Common myeloid progenitor, CD34-positive (primary cell): ENCODE results near the gene SMARCC2.

Source experiments
- CTCF ChIA-PET: fragments of 350-600 bp; sonication (Branson Sonifier 250); formaldehyde crosslinking; loops from one replicate; lab custom pipeline; 2021; ENCODE audit warnings: antibody characterized with exemption; lab: Charles Lee
- POLR2A ChIA-PET: fragments of 350-600 bp; sonication (Branson Sonifier 250); formaldehyde crosslinking; loops from one replicate; lab custom pipeline; 2021; ENCODE audit warnings: antibody characterized with exemption; lab: Charles Lee
- DNase-seq, 3 donors: peaks; one replicate each; pipeline versions ENCODE4 v3.0.0 to v3.0.0-alpha.2; 2013
- H3K27ac ChIP-seq, 2 experiments: 1 replicate in 1 of 2; 2 replicates in 1 of 2; pipeline ENCODE4 v1.7.0; 2013; ENCODE audit warnings: inconsistent platforms in 2 of 2, low read length in 2 of 2, mild to moderate bottlenecking in 2 of 2, low read depth in 1 of 2, moderate library complexity in 1 of 2; ENCODE audit not compliant: severe bottlenecking in 2 of 2, insufficient read depth in 1 of 2, poor library complexity in 1 of 2
- H3K27me3 ChIP-seq, 5 experiments: replicated peaks in 2 of 5; 1 replicate in 3 of 5; 2 replicates in 2 of 5; pipeline versions ENCODE4 v1.6.1 to v1.7.0; 2013; ENCODE audit warnings: low read length in 4 of 5, mild to moderate bottlenecking in 2 of 5, moderate library complexity in 2 of 5, inconsistent platforms in 1 of 5; ENCODE audit not compliant: insufficient read depth in 5 of 5, control insufficient read depth in 4 of 5
- H3K36me3 ChIP-seq, 4 experiments: 1 replicate in 2 of 4; 2 replicates in 2 of 4; pipeline versions ENCODE4 v1.6.1 to v1.7.0; 2013; ENCODE audit warnings: low read length in 3 of 4, control low read depth in 1 of 4, mild to moderate bottlenecking in 1 of 4; ENCODE audit not compliant: control insufficient read depth in 4 of 4, insufficient read depth in 4 of 4
- H3K4me1 ChIP-seq, 4 experiments: 1 replicate in 3 of 4; 2 replicates in 1 of 4; pipeline versions ENCODE4 v1.6.1 to v1.7.1; 2013; ENCODE audit warnings: low read length in 3 of 4, mild to moderate bottlenecking in 3 of 4, control low read depth in 1 of 4, inconsistent platforms in 1 of 4, moderate library complexity in 1 of 4; ENCODE audit not compliant: control insufficient read depth in 4 of 4, insufficient read depth in 4 of 4; ENCODE audit errors: control extremely low read depth in 1 of 4
- H3K4me3 ChIP-seq, 7 experiments: 1 replicate in 4 of 7; 2 replicates in 3 of 7; pipeline versions ENCODE4 v1.5.1 to v1.7.0; 2013; ENCODE audit warnings: mild to moderate bottlenecking in 7 of 7, low read length in 6 of 7, moderate library complexity in 6 of 7, inconsistent platforms in 2 of 7, low read depth in 2 of 7, control low read depth in 1 of 7; ENCODE audit not compliant: insufficient read depth in 4 of 7, control insufficient read depth in 1 of 7; ENCODE audit errors: extremely low read depth in 1 of 7
- H3K9me3 ChIP-seq, 5 experiments: 1 replicate in 4 of 5; 2 replicates in 1 of 5; pipeline versions ENCODE4 v1.6.1 to v1.7.1; 2013; ENCODE audit warnings: low read length in 4 of 5, mild to moderate bottlenecking in 2 of 5, inconsistent platforms in 1 of 5, low read depth in 1 of 5, moderate library complexity in 1 of 5; ENCODE audit not compliant: control insufficient read depth in 4 of 5, insufficient read depth in 2 of 5; ENCODE audit errors: control extremely low read depth in 1 of 5
- WGBS: methylation state at CpG from one replicate; pipeline ENCODE4 v1.1.5; 2013; ENCODE audit not compliant: insufficient coverage; 5-methylcytosine and 5-hydroxymethylcytosine counted together

The SMARCC2 gene

GRCh38 chr12:56116267-56117081, 72.8 kb downstream of the SMARCC2 start, which contains the start of gene RPL41:
TSS of gene RPL41 (plus strand) at chr12:56116633.
- Histone ChIP-seq H3K27me3 (no peaks in the 10 kb centered on the region), H3K27ac (peak within 1 kb of the TSS; percentile 86 to 94), H3K9me3 (no peaks in the 10 kb centered on the region), H3K36me3 (peaks cover 0 to 50% (median 29%) of the 10 kb centered on the region in 4 experiments), H3K4me1 (peaks cover 13 to 34% (median 23%) of the 10 kb centered on the region in 4 experiments), H3K4me3 (peak within 1 kb of the TSS; percentile 62 to 100 (median 90))
- CTCF ChIA-PET = interaction anchor here (0.7 to 5.9 kb wide), 7 partner anchors 8 to 142 kb away, joined by 3 to 39 read pairs (median 4); partner anchors contain the start of genes ANKRD52, ESYT1, PA2G4 and RNF41
- DNase-seq = peak; percentile 94 to 97 (median 96)
- POLR2A ChIA-PET = interaction anchor here (0.5 to 4.4 kb wide), 8 partner anchors 12 to 187 kb away, joined by 3 to 35 read pairs (median 3); partner anchors contain the start of genes ESYT1, PA2G4 and SMARCC2
- 0% methylated on average over 25 of the region's 34 CpGs for WGBS

GRCh38 chr12:56115329-56115728, 74.0 kb downstream of the SMARCC2 start:
- peak overlapping the region; percentile 86 to 94 for H3K27ac ChIP-seq
- H3K9me3 ChIP-seq = no peaks in the 10 kb centered on the region
- H3K36me3 ChIP-seq = peaks cover 5 to 50% (median 28%) of the 10 kb centered on the region in 4 experiments
- POLR2A ChIA-PET = interaction anchor here (0.7 to 4.4 kb wide), 2 partner anchors 11 to 28 kb away, joined by 3 to 35 read pairs; partner anchors contain the start of gene PA2G4
- CTCF ChIA-PET = interaction anchor here (0.9 to 5.9 kb wide), 5 partner anchors 8 to 14 kb away, joined by 3 to 37 read pairs (median 4); partner anchors contain the start of genes ESYT1 and PA2G4
- H3K4me3 ChIP-seq = peak overlapping the region in 6 of 7 experiments; percentile 82 to 100 (median 90)
- DNase-seq = no peak
- 70% methylated on average over 8 of the region's 10 CpGs for WGBS
- H3K27me3 ChIP-seq = no peaks in the 10 kb centered on the region
- peaks cover 13 to 34% (median 23%) of the 10 kb centered on the region in 4 experiments for H3K4me1 ChIP-seq

- Histone ChIP-seq H3K27ac (no peak overlapping the region), H3K4me3 (no peak overlapping the region), H3K36me3 (peaks cover 10 to 54% (median 36%) of the 10 kb centered on the region in 4 experiments), H3K27me3 (no peaks in the 10 kb centered on the region), H3K4me1 (peaks cover 9 to 23% (median 15%) of the 10 kb centered on the region in 4 experiments), H3K9me3 (no peaks in the 10 kb centered on the region)
- POLR2A ChIA-PET = no interaction called here
- DNase-seq = no peak
- CTCF ChIA-PET = interaction anchor here (1.1 kb wide), 1 partner anchor 10 kb away, joined by 4 read pairs; the partner anchor contains the start of gene PA2G4
- WGBS = no CpG with 5 or more reads among the region's 1 CpG
Observed at GRCh38 chr12:56114084-56114483, 75.2 kb downstream of the SMARCC2 start.
